Measurements from ENCODE around the gene DCLK1.

DNA sequence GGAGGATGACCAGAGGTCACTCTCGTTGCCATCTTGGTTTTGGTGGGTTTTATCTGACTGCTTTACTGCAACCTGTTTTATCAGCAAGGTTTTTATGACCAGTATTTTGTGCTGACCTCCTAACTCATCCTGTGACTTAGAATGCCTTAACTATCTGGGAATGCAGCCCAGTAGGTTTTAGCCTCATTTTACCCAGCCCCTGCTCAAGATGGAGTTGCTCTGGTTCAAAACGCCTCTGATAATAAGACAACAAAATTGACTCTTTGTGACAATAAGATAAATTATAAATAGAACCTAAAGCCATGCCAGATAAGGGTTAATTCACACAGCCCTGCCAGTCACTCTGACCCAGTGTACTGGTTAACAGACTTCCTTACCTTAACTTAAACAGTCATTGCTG lies 387.0 kb downstream of the DCLK1 start:
- no peak for TF ChIP-seq POLR2A (IDR thresholded peaks at IDR 0.05)
- TF ChIP-seq, protein P1, sequence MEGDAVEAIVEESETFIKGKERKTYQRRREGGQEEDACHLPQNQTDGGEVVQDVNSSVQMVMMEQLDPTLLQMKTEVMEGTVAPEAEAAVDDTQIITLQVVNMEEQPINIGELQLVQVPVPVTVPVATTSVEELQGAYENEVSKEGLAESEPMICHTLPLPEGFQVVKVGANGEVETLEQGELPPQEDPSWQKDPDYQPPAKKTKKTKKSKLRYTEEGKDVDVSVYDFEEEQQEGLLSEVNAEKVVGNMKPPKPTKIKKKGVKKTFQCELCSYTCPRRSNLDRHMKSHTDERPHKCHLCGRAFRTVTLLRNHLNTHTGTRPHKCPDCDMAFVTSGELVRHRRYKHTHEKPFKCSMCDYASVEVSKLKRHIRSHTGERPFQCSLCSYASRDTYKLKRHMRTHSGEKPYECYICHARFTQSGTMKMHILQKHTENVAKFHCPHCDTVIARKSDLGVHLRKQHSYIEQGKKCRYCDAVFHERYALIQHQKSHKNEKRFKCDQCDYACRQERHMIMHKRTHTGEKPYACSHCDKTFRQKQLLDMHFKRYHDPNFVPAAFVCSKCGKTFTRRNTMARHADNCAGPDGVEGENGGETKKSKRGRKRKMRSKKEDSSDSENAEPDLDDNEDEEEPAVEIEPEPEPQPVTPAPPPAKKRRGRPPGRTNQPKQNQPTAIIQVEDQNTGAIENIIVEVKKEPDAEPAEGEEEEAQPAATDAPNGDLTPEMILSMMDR (IDR thresholded peaks at IDR 0.05) = no peak

Data from prostate gland (tissue), 2 donors.